Renal pelvis (tissue), 4 donors: ENCODE results near the gene OR5H2. TPM values are rescaled to one million over a fixed set of nuclear protein-coding genes. Genes with fewer than 3 reads are reported as not detected.
A peak's percentile ranks its signal among the peaks of the same experiment; 100 is the strongest.

Experiments used
- DNase-seq: peaks from one replicate; pipeline ENCODE4 v3.0.0-alpha.2; 2013
- polyA plus RNA-seq, 3 donors: library from polyadenylated mRNA; unstranded; fragments of 120-200 nt; gene quantifications; one replicate each; pipeline ENCODE4 v1.2.1, GENCODE V29; 2013; ENCODE audit not compliant: insufficient read length in 3 of 3

Gene OR5H2
- polyA plus RNA-seq, 3 donors, result not detected

DNA sequence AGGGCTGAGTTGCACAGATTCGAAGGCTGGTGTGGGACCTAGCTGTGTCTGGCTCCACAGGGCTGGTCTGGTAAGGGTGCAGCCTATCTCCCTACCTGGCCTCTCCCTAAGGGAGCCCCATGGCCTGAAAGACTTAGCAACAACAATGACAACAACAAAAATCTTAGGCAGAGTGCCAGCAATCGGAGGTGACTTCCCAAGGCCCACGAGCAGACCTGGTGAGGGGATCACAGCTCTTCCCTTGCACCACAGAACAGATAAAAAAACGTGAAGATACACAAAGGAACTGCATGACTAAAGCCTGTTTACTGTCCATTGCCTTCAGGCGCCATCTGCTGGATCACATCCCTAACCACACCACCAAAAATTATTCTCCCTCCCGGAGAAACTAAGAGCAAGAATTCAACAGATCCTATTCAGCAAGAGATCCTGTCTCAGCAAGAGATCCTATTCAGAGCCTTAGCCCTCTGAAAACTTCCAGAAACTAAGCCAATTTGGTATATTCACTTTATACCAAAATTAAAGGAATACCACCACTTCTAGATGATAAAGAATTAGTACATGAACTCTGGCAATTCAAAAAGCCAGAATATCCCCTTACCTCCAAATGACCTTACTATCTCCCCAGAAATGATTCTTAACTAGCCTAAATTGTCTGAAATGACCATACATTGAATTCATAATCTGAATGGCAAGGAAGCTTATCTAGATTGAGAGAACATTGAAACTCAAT, 47.3 kb downstream of the OR5H2 start:
- peak; percentile 33 for DNase-seq

DNA sequence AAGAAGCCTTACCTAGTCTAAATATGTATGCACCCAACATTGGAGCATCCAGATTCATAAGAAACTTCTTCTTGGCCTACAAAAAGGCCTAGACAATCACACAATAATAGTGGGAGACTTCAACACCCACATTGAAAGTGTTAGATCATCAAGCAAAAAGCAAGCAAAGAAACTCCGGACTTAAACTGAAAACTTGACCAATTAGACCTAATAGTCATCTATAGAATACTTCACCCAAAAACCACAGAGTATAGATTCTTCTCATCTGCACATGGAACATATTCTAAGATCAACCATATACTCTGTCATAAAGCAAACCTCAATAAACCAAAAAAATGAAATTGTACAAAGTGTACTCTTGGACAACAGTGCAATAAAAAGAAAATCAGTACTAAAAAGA, 49.0 kb downstream of the OR5H2 start:
- DNase-seq, result no peak

Other genes with a start within 250 kb of the OR5H2 start
- gene GABRR3, start 247.2 kb upstream of the OR5H2 start, polyA plus RNA-seq, result under 1 TPM in 1 of 3 donors, not detected in 2; 0.06 TPM
- gene OR5AC2, start 195.3 kb upstream of the OR5H2 start, polyA plus RNA-seq, result not detected
- gene OR5H1, start 151.8 kb upstream of the OR5H2 start, polyA plus RNA-seq, result under 1 TPM in 2 of 3 donors, not detected in 1; 0.03 TPM
- under 1 TPM in 2 of 3 donors, not detected in 1; 0.01 to 0.03 TPM for gene OR5H14, start 135.0 kb upstream of the OR5H2 start, polyA plus RNA-seq
- not detected for gene OR5H15, start 115.8 kb upstream of the OR5H2 start, polyA plus RNA-seq
- not detected for gene OR5H6, start 18.3 kb upstream of the OR5H2 start, polyA plus RNA-seq
- not detected for gene OR5K4, start 71.3 kb downstream of the OR5H2 start, polyA plus RNA-seq
- gene OR5K3, start 108.2 kb downstream of the OR5H2 start, polyA plus RNA-seq, result not detected
- gene OR5K1, start 180.7 kb downstream of the OR5H2 start, polyA plus RNA-seq, result not detected
- gene OR5K2, start 215.2 kb downstream of the OR5H2 start, polyA plus RNA-seq, result under 1 TPM; 0.14 to 0.81 (median 0.41) TPM
- gene CLDND1, start 240.4 kb downstream of the OR5H2 start, polyA plus RNA-seq, result 100 to 1,000 TPM; 144 to 163 (median 148) TPM
- gene GPR15, start 249.5 kb downstream of the OR5H2 start, polyA plus RNA-seq, result not detected